GM12875 (cell line): ENCODE results near the gene DPH7.

Experiments used
- H3K4me3 ChIP-seq: one replicate; pipeline ENCODE4 v1.5.1; 2011; ENCODE audit warnings: low read depth, low read length, control low read depth
- TF ChIP-seq, protein P1 (sequence below): IDR thresholded peaks from 2 replicates; pipeline ENCODE4 v1.5.1; 2011; ENCODE audit warnings: low read depth, mild to moderate bottlenecking, control low read depth, inconsistent platforms, low read length, moderate library complexity, borderline replicate concordance; ENCODE audit not compliant: insufficient read depth

DPH7 gene

DNA sequence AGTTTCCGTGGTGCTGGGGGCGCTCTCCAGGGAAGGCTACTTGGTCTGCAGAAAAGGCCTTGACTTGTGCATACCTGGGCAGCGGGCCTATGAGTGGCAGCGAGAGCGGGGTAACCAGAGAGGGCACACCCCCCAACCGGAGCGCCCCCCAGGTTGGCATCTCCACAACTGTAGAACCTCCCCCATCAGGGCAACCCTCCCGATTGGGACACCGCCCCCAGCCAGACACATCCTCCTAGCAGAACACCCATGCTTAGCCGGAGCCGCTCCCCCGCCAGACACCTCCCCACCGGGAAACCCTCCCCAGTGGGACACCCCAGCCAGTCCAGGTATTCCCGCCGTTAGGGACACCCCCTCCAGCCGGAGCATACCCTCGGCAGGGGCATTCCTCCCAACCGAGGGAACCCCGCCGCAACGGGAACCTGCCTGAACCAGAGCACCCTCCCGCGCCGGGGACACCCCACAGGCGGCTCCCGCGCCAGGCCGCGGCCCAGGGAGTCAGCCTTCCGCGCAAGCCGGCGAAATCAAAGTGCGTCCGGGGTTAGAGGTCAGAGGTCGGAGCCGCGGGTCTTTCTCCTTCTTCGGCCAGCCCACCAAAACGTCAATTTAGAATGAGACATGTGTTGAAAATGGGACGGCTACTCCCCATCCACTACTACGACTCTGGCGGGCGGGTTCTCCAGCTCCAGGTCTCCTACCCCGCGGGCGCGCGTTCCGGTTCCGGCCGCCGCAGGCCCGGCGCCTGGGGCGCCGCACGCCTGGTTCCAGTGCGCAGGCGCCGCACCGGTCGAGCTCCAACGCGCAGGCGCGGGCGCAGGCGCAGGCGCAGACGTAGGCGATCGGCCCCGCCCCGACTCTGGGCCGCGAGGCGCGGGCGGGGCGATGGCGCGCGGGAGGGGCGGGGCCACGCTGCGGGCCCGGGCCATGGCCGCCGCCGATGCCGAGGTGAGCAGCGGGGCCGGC is 39.7 kb upstream of the DPH7 start, which contains the start of gene EHMT1:
EHMT1 (plus strand) TSS at position 901 of the 963 bp plus-strand sequence; CDS start at position 925, 24 bp downstream.
- TF ChIP-seq, protein P1, sequence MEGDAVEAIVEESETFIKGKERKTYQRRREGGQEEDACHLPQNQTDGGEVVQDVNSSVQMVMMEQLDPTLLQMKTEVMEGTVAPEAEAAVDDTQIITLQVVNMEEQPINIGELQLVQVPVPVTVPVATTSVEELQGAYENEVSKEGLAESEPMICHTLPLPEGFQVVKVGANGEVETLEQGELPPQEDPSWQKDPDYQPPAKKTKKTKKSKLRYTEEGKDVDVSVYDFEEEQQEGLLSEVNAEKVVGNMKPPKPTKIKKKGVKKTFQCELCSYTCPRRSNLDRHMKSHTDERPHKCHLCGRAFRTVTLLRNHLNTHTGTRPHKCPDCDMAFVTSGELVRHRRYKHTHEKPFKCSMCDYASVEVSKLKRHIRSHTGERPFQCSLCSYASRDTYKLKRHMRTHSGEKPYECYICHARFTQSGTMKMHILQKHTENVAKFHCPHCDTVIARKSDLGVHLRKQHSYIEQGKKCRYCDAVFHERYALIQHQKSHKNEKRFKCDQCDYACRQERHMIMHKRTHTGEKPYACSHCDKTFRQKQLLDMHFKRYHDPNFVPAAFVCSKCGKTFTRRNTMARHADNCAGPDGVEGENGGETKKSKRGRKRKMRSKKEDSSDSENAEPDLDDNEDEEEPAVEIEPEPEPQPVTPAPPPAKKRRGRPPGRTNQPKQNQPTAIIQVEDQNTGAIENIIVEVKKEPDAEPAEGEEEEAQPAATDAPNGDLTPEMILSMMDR, result no peak
- peak within 1 kb of the TSS; percentile 93 for H3K4me3 ChIP-seq

DNA sequence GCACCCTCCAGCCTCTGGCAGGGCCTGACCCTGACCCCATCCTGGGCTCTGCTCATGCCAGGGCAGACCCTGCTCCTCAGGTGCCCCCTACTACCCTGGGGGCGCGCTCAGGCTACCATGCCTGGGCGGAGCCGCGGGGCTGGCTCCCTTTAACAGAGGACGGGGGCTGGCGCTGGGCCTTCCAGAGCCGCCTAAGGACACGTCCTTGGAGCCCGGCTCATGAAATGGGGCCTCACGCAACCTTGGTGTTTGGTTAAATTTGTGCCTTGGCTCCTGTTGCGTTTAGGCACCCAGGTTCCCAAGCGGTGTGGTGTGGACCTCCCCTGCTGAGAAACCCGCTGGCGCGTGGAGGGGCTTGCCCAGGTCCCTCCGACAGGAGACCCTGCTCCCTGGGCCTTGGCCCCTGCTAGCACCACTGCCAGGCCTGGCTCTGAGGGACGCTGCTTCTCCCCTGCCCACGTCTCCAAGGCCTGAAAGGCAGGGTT is 36.7 kb upstream of the DPH7 start:
- H3K4me3 ChIP-seq, result no peak overlapping the region
- TF ChIP-seq, protein P1, result no peak

- no peak overlapping the region for H3K4me3 ChIP-seq
- TF ChIP-seq, protein P1, result 0 out of 2 replicates have a peak, but pooled peaks have one; percentile 3
Observed at GRCh38 chr9:137614631-137615386, 36.1 kb upstream of the DPH7 start.

DNA sequence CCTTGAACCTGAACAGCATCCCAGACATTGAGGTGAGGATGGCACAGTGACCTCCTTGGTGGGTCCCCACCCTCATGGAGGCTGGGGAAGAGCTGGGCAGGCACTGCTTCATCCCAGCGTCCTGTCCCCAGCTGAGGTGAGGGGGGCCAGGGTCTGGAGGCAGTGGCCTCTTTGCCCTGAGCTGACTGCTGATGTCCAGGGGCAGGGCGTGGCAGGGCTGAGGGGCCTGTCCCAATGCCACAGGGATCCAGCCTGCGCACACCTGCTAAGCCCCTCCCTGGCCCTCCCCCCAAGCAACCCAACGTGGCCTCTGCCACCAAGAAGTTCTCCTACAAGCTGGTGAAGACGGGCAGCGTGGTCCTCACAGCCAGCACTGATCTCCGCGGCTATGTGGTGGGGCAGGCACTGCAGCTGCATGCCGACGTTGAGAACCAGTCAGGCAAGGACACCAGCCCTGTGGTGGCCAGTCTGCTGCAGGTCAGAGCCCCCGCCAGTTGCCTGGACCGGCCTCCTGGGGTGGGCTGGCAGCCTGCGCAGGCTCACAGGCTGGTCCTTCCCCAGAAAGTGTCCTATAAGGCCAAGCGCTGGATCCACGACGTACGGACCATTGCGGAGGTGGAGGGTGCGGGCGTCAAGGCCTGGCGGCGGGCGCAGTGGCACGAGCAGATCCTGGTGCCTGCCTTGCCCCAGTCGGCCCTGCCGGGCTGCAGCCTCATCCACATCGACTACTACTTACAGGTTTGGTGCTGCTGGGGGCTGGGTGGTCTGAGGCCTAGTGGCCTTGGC is 35.2 kb upstream of the DPH7 start:
- TF ChIP-seq, protein P1, result no peak
- H3K4me3 ChIP-seq, result no peak overlapping the region

DNA sequence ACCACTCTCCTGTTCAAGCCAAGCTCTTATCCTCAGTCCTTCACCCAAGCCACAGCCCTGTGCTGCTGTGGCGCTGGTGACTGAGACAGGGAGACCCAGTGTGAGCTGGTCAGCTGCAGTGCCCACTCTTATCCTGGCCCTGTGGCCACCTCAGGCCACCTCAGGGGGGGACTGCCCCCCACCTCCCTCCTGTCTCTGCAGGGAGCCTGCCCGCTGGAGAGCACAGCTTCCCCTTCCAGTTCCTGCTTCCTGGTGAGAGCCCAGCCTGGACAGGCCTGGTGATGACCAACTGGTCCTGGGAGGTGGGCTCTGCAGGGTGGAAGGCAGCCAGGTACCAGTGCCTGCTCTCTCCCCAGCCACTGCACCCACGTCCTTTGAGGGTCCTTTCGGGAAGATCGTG is 34.5 kb upstream of the DPH7 start:
- no peak overlapping the region for H3K4me3 ChIP-seq
- TF ChIP-seq, protein P1, result no peak

- H3K4me3 ChIP-seq, result no peak overlapping the region
- TF ChIP-seq, protein P1, result no peak
Observed at GRCh38 chr9:137612741-137613142, 34.0 kb upstream of the DPH7 start.
